ENCODE data around the gene STK31. TPM values are rescaled to one million over a fixed set of nuclear protein-coding genes. Genes with fewer than 3 reads are reported as not detected.

STK31 gene
- total and polyA plus RNA-seq, 2 donors (not counting 1 experiment from before 2014, with no cell fraction given) = 0.17 TPM; not detected in 1

- no peak for DNase-seq (ENCODE audit: low read depth in 2 of 2)
- Histone ChIP-seq H3K27ac (ENCODE audit: insufficient read depth, low read length) (no peak overlapping the region), H3K4me2 (ENCODE audit: extremely low read depth, insufficient read depth, low read length) (no peak overlapping the region), H3K79me2 (ENCODE audit: control insufficient read depth, insufficient read depth, low read length) (no peaks in the 10 kb centered on the region), H3K9ac (ENCODE audit: insufficient read depth, low read length) (no peak overlapping the region), H3K27me3 (ENCODE audit: control insufficient read depth, insufficient read depth, low read length) (no peaks in the 10 kb centered on the region), H3K4me3 (replicated peaks in 1 of 4; ENCODE audit: control extremely low read depth in 1 of 4, insufficient read depth in 1 of 4, low read depth in 3 of 4, low read length in 4 of 4) (no peak overlapping the region), H3K4me1 (ENCODE audit: control insufficient read depth, extremely low read depth, insufficient read depth, low read length) (no peaks in the 10 kb centered on the region), H4K20me1 (ENCODE audit: control insufficient read depth, extremely low read depth, insufficient read depth, low read length) (no peaks in the 10 kb centered on the region), H3K36me3 (ENCODE audit: control insufficient read depth, insufficient read depth, low read length) (no peaks in the 10 kb centered on the region), H2AFZ (ENCODE audit: low read length) (no peak overlapping the region), H3K9me3 (ENCODE audit: control insufficient read depth, insufficient read depth, low read depth, low read length) (no peaks in the 10 kb centered on the region)
- TF ChIP-seq EZH2 (IDR thresholded peaks at IDR 0.05; ENCODE audit: low read length, missing control alignments) = no peak
- TF ChIP-seq, protein P1, sequence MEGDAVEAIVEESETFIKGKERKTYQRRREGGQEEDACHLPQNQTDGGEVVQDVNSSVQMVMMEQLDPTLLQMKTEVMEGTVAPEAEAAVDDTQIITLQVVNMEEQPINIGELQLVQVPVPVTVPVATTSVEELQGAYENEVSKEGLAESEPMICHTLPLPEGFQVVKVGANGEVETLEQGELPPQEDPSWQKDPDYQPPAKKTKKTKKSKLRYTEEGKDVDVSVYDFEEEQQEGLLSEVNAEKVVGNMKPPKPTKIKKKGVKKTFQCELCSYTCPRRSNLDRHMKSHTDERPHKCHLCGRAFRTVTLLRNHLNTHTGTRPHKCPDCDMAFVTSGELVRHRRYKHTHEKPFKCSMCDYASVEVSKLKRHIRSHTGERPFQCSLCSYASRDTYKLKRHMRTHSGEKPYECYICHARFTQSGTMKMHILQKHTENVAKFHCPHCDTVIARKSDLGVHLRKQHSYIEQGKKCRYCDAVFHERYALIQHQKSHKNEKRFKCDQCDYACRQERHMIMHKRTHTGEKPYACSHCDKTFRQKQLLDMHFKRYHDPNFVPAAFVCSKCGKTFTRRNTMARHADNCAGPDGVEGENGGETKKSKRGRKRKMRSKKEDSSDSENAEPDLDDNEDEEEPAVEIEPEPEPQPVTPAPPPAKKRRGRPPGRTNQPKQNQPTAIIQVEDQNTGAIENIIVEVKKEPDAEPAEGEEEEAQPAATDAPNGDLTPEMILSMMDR (conservative IDR thresholded peaks at IDR 0.05 in 1 of 2, IDR thresholded peaks at IDR 0.05 in 1 of 2; ENCODE audit: low read depth in 1 of 2, low read length in 2 of 2) = no peak
Measured at GRCh38 chr7:23698822-23699221, 11.2 kb upstream of the STK31 start.

DNA sequence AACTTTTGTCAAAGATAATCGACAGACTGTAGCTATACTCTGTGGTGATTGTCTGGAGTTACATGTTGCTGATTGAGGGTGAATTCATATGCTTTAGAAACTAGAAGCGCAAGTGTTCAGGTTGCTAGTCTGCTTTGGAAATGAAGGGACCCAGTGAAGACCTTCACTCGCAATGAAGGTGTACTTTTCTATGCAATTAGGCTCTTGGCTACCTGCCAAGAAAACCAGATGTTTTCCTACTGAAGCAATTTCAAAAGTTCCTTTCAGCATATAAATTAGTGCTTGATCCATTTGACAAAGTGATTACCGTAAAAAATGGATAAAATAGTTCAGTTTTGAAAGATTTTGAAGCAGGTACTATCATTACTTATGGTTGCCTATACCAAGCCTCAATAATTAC lies 10.0 kb upstream of the STK31 start:
- Histone ChIP-seq H3K27me3 (ENCODE audit: control insufficient read depth, insufficient read depth, low read length) (no peaks in the 10 kb centered on the region), H3K9ac (ENCODE audit: insufficient read depth, low read length) (no peak overlapping the region), H3K27ac (ENCODE audit: insufficient read depth, low read length) (no peak overlapping the region), H3K79me2 (ENCODE audit: control insufficient read depth, insufficient read depth, low read length) (no peaks in the 10 kb centered on the region), H3K36me3 (ENCODE audit: control insufficient read depth, insufficient read depth, low read length) (no peaks in the 10 kb centered on the region), H4K20me1 (ENCODE audit: control insufficient read depth, extremely low read depth, insufficient read depth, low read length) (no peaks in the 10 kb centered on the region), H3K4me3 (replicated peaks in 1 of 4; ENCODE audit: control extremely low read depth in 1 of 4, insufficient read depth in 1 of 4, low read depth in 3 of 4, low read length in 4 of 4) (no peak overlapping the region), H3K9me3 (ENCODE audit: control insufficient read depth, insufficient read depth, low read depth, low read length) (no peaks in the 10 kb centered on the region), H2AFZ (ENCODE audit: low read length) (no peak overlapping the region), H3K4me2 (ENCODE audit: extremely low read depth, insufficient read depth, low read length) (no peak overlapping the region), H3K4me1 (ENCODE audit: control insufficient read depth, extremely low read depth, insufficient read depth, low read length) (no peaks in the 10 kb centered on the region)
- TF ChIP-seq, protein P1 (conservative IDR thresholded peaks at IDR 0.05 in 1 of 2, IDR thresholded peaks at IDR 0.05 in 1 of 2; ENCODE audit: low read depth in 1 of 2, low read length in 2 of 2) = no peak
- no peak for TF ChIP-seq EZH2 (IDR thresholded peaks at IDR 0.05; ENCODE audit: low read length, missing control alignments)
- DNase-seq (ENCODE audit: low read depth in 2 of 2) = no peak

DNA sequence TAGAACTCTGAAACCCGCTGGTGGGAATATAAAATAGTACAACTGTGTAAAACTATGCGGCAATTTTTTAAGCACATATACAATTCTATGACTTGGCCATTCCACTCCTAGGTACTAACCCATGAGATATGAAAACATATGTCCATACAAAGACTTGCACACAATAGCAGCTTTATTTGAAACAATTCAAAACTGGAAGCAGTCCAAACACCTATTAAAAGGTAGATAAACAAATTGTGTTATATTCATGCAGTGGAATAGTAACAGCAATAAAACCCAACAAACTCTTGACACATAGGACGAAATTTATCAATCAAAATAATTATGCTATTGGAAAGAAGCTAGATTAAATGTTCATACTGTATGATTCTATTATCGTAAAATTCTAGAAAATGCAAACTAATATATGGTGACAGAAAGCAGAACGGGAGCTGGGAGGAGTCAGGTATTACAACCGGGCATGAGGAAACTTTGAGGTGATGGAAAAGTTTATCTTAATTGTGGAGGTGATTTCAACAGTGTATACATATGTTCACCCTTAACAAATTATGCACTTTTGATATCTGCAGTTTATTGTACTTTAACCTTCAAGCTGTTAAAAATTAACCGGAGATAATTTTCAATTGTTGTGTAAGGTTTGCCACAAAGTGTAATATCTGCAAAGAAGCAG lies 803 bp upstream of the STK31 start:
- Histone ChIP-seq H3K9me3 (ENCODE audit: control insufficient read depth, insufficient read depth, low read depth, low read length) (no peaks in the 10 kb centered on the region), H3K4me3 (replicated peaks in 1 of 4; ENCODE audit: control extremely low read depth in 1 of 4, insufficient read depth in 1 of 4, low read depth in 3 of 4, low read length in 4 of 4) (no peak overlapping the region), H3K36me3 (ENCODE audit: control insufficient read depth, insufficient read depth, low read length) (no peaks in the 10 kb centered on the region), H3K27ac (ENCODE audit: insufficient read depth, low read length) (no peak overlapping the region), H3K4me2 (ENCODE audit: extremely low read depth, insufficient read depth, low read length) (no peak overlapping the region), H3K9ac (ENCODE audit: insufficient read depth, low read length) (no peak overlapping the region), H3K79me2 (ENCODE audit: control insufficient read depth, insufficient read depth, low read length) (no peaks in the 10 kb centered on the region), H3K27me3 (ENCODE audit: control insufficient read depth, insufficient read depth, low read length) (no peaks in the 10 kb centered on the region), H3K4me1 (ENCODE audit: control insufficient read depth, extremely low read depth, insufficient read depth, low read length) (peaks cover 11% of the 10 kb centered on the region), H2AFZ (ENCODE audit: low read length) (no peak overlapping the region), H4K20me1 (ENCODE audit: control insufficient read depth, extremely low read depth, insufficient read depth, low read length) (no peaks in the 10 kb centered on the region)
- DNase-seq (ENCODE audit: low read depth in 2 of 2) = no peak
- TF ChIP-seq, protein P1 (conservative IDR thresholded peaks at IDR 0.05 in 1 of 2, IDR thresholded peaks at IDR 0.05 in 1 of 2; ENCODE audit: low read depth in 1 of 2, low read length in 2 of 2) = no peak
- TF ChIP-seq EZH2 (IDR thresholded peaks at IDR 0.05; ENCODE audit: low read length, missing control alignments) = no peak
